Measurements from ENCODE around the gene CAT.
A peak's percentile ranks its signal among the peaks of the same experiment; 100 is the strongest.

CAT gene

DNA sequence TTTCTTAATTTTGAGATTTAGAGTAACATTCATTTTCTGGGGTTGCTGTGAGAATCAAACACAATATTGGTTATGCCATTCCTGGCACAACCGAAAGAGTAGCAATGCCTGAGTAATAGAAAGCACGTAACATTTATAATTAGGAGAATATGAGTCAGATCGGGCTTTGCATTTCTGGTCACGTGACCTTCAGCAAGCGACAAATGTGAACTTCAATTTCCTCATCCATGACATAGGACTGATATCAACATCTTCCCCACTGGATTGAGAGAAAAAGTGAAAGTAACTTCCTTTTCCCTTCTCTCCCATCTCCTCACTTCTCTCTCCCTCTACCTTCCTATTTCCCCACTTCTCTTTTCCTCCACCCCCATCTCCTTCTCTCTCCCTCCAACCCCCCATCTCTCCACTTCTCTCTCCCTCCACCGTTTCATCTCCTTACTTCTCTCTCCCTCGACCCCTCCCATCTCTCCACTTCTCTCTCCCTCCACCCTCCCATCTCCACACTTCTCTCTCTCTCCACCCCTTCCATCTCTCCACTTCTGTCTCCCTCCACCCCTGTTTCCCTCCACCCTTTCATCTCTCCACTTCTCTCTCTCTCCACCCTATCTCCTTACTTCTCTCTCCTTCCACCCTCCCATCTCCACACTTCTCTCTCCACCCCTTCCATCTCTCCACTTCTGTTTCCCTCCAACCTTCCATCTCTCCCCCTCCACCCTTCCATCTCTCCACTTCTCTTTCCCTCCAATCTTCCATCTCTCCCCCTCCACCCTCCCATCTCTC is 33.5 kb upstream of the CAT start:
- DNase-seq (ENCODE audit: extremely low read depth, low read depth): peak; percentile 46
- no peak for TF ChIP-seq CTCF (IDR thresholded peaks at IDR 0.05; ENCODE audit: low read depth, low read length)

GRCh38 chr11:34406413-34406812 is 32.3 kb upstream of the CAT start:
- no peak for DNase-seq (ENCODE audit: extremely low read depth, low read depth)
- TF ChIP-seq CTCF (IDR thresholded peaks at IDR 0.05; ENCODE audit: low read depth, low read length): no peak

GRCh38 chr11:34407121-34407813 is 31.5 kb upstream of the CAT start:
- TF ChIP-seq CTCF (IDR thresholded peaks at IDR 0.05; ENCODE audit: low read depth, low read length): no peak
- DNase-seq (ENCODE audit: extremely low read depth, low read depth): no peak

DNA sequence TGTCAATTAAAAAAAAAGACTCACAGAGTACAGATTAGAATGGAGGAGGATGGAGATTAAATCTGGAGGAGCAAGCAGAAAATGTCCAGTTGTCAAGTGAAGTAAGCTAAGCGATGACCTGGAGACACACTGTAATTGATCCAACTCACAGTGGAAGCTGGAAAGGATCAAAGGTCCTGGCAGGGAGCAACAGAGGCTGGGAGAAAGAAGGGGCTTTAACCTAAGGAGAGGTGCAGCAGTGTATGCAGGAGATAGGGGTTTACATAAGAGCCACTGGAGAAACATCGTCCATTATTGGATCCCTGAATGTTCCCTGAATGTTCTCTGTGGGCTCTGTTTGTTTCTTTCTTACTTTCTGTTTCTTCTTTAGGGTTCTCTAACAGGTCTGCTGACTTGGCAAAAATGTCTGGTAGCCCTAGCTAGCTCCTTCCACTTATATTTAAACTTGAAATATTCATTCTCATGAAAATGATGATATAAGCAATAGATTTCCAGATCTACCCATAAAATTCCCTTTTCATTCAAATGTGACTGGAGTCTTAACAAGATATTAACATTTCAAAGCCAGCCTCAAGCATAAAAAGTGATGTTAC is 30.1 kb upstream of the CAT start:
- no peak for TF ChIP-seq CTCF (IDR thresholded peaks at IDR 0.05; ENCODE audit: low read depth, low read length)
- no peak for DNase-seq (ENCODE audit: extremely low read depth, low read depth)

DNA sequence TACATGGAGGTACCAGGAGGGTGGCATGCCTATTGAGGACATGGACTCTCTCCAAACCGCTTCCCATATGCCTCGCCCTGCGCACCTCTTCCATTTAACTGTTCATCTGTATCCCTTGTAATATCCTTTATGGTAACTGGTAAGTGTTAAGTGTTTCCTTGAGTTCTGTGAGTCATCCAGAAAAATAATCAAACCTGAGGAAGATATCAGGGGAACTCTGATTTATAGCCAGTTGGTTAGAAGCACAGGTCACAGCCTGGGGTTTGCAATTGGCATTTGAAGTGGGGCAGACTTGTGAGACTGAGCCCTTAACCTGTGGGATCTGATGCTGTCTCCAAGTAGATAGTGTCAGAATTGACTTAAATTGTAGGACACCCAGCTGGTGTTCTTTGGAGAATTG is 27.6 kb upstream of the CAT start:
- TF ChIP-seq CTCF (IDR thresholded peaks at IDR 0.05; ENCODE audit: low read depth, low read length): no peak
- no peak for DNase-seq (ENCODE audit: extremely low read depth, low read depth)

DNA sequence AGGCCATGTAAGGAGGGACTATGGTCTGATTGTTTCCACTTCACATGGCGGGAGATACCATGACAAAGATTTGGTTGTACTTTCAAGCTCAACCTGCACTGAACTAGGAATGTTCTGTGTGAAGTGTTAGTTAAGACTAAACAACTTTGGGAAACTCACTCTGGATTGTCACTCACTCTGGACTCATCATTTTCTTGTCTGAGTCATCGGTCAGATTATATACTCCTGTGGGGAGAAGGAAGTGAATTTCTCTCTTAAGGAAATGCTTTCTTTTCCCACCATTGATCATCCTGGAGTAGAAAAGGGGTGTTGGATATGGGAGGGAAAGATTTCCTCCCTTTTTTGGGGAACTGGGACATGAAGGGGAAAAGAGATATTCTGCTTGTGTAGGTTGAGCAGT is 26.9 kb upstream of the CAT start:
- no peak for TF ChIP-seq CTCF (IDR thresholded peaks at IDR 0.05; ENCODE audit: low read depth, low read length)
- no peak for DNase-seq (ENCODE audit: extremely low read depth, low read depth)

DNA sequence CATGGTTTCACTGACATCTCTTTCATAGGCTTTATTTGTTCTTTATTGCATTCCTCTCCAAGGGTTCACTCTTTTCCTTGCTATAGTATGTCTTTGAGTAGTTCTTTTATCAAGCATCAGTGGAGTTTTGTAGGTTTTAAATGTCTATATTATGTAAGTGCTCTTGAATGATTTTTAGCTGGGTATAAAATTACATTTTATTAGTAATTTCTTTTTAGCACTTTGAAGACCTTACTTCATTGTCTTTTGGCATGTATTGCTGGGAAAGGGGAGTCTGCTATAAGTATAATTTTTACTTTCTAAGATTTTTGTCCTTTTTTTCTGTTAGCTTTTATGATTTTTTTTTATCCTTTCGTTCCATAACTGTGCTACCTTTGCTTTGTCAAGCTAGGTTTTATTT is 25.5 kb upstream of the CAT start:
- no peak for TF ChIP-seq CTCF (IDR thresholded peaks at IDR 0.05; ENCODE audit: low read depth, low read length)
- DNase-seq (ENCODE audit: extremely low read depth, low read depth): no peak

All from AG09319 (cell line).